Cardiac muscle cell (in vitro differentiated cells and primary cell): ENCODE measurements around the gene TTC28. TPM values are rescaled to one million over a fixed set of nuclear protein-coding genes. Genes with fewer than 3 reads are reported as not detected.
A peak's percentile ranks its signal among the peaks of the same experiment; 100 is the strongest.

ENCODE experiments used
- DNase-seq, 2 donors: peaks; one replicate each; pipeline versions ENCODE4 v3.0.0 to v3.0.0-alpha.2; 2010 to 2017; ENCODE audit warnings: low read depth in 1 of 2, low spot score in 1 of 2
- H3K27ac ChIP-seq: fragments of 200-600 bp; sonication (generic); 2 replicates; pipeline ENCODE4 v1.5.1; 2016
- H3K27me3 ChIP-seq: fragments of 200-600 bp; sonication (generic); 2 replicates; pipeline ENCODE4 v1.6.0; 2016; ENCODE audit warnings: control low read depth
- H3K36me3 ChIP-seq: fragments of 200-600 bp; sonication (generic); 2 replicates; pipeline ENCODE4 v1.5.1; 2016; ENCODE audit warnings: control low read depth
- H3K4me1 ChIP-seq: fragments of 200-600 bp; sonication (generic); 2 replicates; pipeline ENCODE4 v1.8.1; 2017; ENCODE audit warnings: low read depth, mild to moderate bottlenecking, mixed run types
- H3K4me3 ChIP-seq: fragments of 200-600 bp; sonication (generic); 2 replicates; pipeline ENCODE4 v1.5.1; 2016; ENCODE audit warnings: mild to moderate bottlenecking
- H3K9me3 ChIP-seq: fragments of 200-600 bp; sonication (generic); 2 replicates; pipeline ENCODE4 v1.5.1; 2017; ENCODE audit warnings: low read depth, mild to moderate bottlenecking, control low read depth
- polyA plus RNA-seq: library from polyadenylated mRNA; unstranded; fragments of >200 nt; fragmentation: Nextera tagmentation; extraction: Ambion mirVana; gene quantifications from 2 replicates; pipeline ENCODE4 v1.2.1, GENCODE V29; 2016
- total RNA-seq: library from RNA; depleted of rRNA; stranded (reverse); fragments of >200 nt; gene quantifications from 2 replicates; pipeline ENCODE4 v1.2.3, GENCODE V29; 2016
- TF ChIP-seq, protein P1 (sequence below): IDR thresholded peaks from 2 replicates; pipeline ENCODE4 v1.5.1; 2012; ENCODE audit warnings: low read depth, mild to moderate bottlenecking, low read length

TTC28 gene
- total and polyA plus RNA-seq, 2 experiments from 2014 or later, result 27.3 to 109 TPM

DNA sequence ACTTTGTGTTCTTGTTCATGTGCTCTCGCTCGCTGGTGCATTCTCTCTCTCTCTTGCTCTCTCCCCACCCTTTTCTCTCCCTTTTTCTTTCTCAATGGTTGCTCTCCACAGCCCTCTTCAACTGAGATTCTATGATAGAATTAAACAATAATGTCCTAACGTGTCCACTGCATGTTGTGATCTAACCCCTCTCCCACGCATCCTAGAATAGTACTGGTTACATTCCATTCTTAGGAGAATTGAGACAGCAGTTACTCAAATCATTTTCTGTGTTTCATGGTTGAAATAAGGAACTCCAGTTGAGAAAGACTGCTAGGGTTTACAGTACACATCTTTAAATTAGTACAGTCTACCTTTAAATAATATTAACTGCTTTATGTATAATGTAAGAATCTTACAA lies 442.5 kb downstream of the TTC28 start:
- H3K27ac ChIP-seq, result no peak overlapping the region
- no peaks in the 10 kb centered on the region for H3K27me3 ChIP-seq
- DNase-seq, result peak in 1 of 2 donors; percentile 53
- TF ChIP-seq, protein P1, sequence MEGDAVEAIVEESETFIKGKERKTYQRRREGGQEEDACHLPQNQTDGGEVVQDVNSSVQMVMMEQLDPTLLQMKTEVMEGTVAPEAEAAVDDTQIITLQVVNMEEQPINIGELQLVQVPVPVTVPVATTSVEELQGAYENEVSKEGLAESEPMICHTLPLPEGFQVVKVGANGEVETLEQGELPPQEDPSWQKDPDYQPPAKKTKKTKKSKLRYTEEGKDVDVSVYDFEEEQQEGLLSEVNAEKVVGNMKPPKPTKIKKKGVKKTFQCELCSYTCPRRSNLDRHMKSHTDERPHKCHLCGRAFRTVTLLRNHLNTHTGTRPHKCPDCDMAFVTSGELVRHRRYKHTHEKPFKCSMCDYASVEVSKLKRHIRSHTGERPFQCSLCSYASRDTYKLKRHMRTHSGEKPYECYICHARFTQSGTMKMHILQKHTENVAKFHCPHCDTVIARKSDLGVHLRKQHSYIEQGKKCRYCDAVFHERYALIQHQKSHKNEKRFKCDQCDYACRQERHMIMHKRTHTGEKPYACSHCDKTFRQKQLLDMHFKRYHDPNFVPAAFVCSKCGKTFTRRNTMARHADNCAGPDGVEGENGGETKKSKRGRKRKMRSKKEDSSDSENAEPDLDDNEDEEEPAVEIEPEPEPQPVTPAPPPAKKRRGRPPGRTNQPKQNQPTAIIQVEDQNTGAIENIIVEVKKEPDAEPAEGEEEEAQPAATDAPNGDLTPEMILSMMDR, result no peak
- H3K9me3 ChIP-seq, result no peaks in the 10 kb centered on the region
- H3K4me3 ChIP-seq, result no peak overlapping the region
- H3K36me3 ChIP-seq, result no peaks in the 10 kb centered on the region
- peaks cover 6% of the 10 kb centered on the region for H3K4me1 ChIP-seq

DNA sequence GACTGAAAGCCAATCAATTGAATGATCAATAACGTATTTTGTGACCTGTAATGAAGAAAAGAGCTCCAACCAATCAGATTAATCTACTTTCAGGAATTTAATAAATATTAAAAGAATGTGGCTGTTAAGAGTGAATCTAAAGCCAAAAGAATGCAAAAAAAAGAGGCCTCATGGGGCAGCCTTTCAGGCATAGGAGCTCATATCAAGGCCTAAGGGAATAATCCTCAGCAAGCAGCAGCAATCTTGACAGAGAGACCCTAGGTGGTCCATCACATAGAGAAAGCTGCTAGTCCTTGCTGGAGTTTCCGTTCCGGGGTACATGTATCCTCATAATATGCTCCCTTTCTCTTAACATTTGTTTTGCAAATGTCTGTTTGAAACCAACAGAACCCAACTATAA lies 447.4 kb downstream of the TTC28 start:
- H3K27me3 ChIP-seq, result no peaks in the 10 kb centered on the region
- H3K36me3 ChIP-seq, result no peaks in the 10 kb centered on the region
- H3K9me3 ChIP-seq, result no peaks in the 10 kb centered on the region
- DNase-seq, result no peak
- no peak overlapping the region for H3K27ac ChIP-seq
- H3K4me3 ChIP-seq, result no peak overlapping the region
- peaks cover 4% of the 10 kb centered on the region for H3K4me1 ChIP-seq
- TF ChIP-seq, protein P1, result no peak

DNA sequence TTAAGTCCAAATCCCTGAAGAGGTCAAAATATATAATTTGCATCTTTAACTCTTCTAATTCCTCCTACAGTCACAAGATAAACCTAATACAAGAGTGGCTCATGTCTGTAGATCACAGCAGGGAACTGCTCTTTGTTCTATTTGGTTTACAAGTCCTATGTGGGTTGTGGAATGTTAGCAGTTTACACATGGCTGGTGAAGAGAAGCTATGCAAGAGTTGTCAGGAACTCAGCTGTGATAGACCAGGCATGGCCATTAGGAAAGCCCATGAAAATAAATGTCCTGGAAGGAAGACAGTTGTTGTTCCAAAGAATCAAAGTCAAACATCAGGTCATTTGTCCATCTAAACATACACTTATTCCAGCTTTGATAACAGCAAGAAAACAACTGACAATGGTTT lies 448.2 kb downstream of the TTC28 start:
- H3K4me1 ChIP-seq, result peaks cover 4% of the 10 kb centered on the region
- no peaks in the 10 kb centered on the region for H3K36me3 ChIP-seq
- no peaks in the 10 kb centered on the region for H3K9me3 ChIP-seq
- H3K4me3 ChIP-seq, result no peak overlapping the region
- DNase-seq, result peak; percentile 56
- no peak overlapping the region for H3K27ac ChIP-seq
- TF ChIP-seq, protein P1, result no peak
- no peaks in the 10 kb centered on the region for H3K27me3 ChIP-seq

DNA sequence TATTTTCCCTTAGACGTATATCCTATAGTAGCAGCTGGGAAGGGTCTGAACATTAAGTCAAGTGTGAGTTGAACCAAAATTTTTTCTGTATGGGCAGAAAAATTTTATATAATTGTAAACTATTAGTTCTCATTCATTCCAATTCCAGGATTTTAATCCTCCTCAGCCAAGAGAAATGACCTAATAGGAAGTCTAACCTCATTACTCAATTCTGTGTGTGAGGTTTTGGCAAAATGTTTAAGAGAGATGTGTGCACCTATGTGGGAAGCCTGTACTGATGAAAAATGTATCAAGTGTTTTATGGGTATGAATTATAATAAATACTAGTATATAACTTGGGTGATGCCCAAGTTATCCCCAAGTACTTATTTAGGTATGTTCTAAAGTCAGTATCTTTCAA lies 449.0 kb downstream of the TTC28 start:
- Histone ChIP-seq H3K27ac (no peak overlapping the region), H3K36me3 (no peaks in the 10 kb centered on the region), H3K4me3 (no peak overlapping the region), H3K4me1 (peaks cover 4% of the 10 kb centered on the region), H3K27me3 (no peaks in the 10 kb centered on the region), H3K9me3 (no peaks in the 10 kb centered on the region)
- peak in 1 of 2 donors; percentile 38 for DNase-seq
- TF ChIP-seq, protein P1, result no peak

DNA sequence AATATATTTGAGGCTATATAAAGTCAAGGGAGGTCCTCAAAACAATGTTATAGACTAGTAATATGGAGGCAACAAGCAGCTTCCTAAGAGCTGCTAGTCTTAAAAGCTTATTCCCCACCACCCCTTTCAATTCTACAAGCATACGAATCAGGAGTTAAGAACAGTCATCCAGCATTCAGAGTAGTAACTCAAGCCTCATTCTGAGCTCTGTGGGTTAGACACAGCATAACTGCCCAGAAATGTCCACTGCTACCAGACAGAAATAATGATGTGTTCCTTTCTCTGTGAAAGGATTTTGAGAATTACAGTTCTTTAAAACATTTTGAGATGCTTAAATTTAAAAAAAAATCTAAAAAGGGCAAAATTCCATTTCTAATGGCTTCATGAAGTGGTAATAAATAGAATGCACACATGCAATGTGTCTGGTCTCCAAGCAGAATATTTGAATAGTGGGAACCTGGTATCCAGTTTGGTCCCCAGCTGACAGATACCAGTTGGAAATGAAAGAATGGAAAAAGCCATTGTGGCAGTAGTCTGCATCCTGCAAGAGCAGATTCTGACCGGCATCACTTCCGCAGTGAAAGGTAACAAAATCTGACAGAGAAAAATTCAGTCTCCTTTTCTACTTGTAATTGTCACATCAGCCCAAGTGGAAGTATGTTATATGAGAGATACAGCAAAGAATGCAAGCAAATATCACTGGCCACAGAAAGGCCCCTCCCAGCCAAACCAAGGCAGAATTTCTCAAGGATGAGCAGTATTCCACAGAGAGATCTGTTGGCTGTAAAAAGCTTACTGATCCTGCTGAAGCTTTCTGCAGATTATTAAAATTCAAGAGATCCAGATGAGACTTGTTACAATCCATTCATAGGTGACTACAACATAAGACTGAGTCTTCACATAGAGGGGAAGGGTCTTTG lies 449.8 kb downstream of the TTC28 start:
- H3K27me3 ChIP-seq, result no peaks in the 10 kb centered on the region
- TF ChIP-seq, protein P1, result no peak
- H3K4me3 ChIP-seq, result no peak overlapping the region
- H3K27ac ChIP-seq, result no peak overlapping the region
- no peaks in the 10 kb centered on the region for H3K36me3 ChIP-seq
- H3K9me3 ChIP-seq, result no peaks in the 10 kb centered on the region
- H3K4me1 ChIP-seq, result peaks cover 4% of the 10 kb centered on the region
- peak in 1 of 2 donors; percentile 52 for DNase-seq
